ENCODE results near the gene ATRNL1. TPM values are rescaled to one million over a fixed set of nuclear protein-coding genes. Genes with fewer than 3 reads are reported as not detected.

Gene ATRNL1
- total RNA-seq, 4 donors from 2014 or later: 0.34 to 1.1 (median 0.55) TPM

GRCh38 chr10:115107830-115108229, 14.7 kb downstream of the ATRNL1 start:
- H3K4me3 ChIP-seq (ENCODE audit: low read depth, poor library complexity, severe bottlenecking): no peak overlapping the region
- WGBS, 2 donors: 87 to 90% methylated on average over 3 of the region's 3 CpGs
- no peak for DNase-seq (ENCODE audit: low spot score in 2 of 2)
- TF ChIP-seq POLR2A (IDR thresholded peaks at IDR 0.05) (no peak), CTCF (IDR thresholded peaks at IDR 0.05) (no peak)
- intact Hi-C loops (cut with DNase I; ENCODE audit: low total_unique reads): no loop called here

GRCh38 chr10:115117301-115117700, 24.1 kb downstream of the ATRNL1 start:
- no peak for DNase-seq (ENCODE audit: low spot score in 2 of 2)
- TF ChIP-seq POLR2A (IDR thresholded peaks at IDR 0.05): no peak
- no peak for TF ChIP-seq CTCF (IDR thresholded peaks at IDR 0.05)
- intact Hi-C loops (cut with DNase I; ENCODE audit: low total_unique reads): no loop called here
- no peak overlapping the region for H3K4me3 ChIP-seq (ENCODE audit: low read depth, poor library complexity, severe bottlenecking)
- WGBS, 2 donors: 79% methylated on average over 3 of the region's 3 CpGs

- H3K4me3 ChIP-seq (ENCODE audit: low read depth, poor library complexity, severe bottlenecking): no peak overlapping the region
- no peak for DNase-seq (ENCODE audit: low spot score in 2 of 2)
- TF ChIP-seq POLR2A (IDR thresholded peaks at IDR 0.05) (no peak), CTCF (IDR thresholded peaks at IDR 0.05) (no peak)
- 40 to 46% methylated on average over 1 of the region's 1 CpG for WGBS, 2 donors
- intact Hi-C loops (cut with DNase I; ENCODE audit: low total_unique reads): no loop called here
Measured at GRCh38 chr10:115118346-115118745, 25.2 kb downstream of the ATRNL1 start.

GRCh38 chr10:115125505-115125904, 32.3 kb downstream of the ATRNL1 start:
- intact Hi-C loops (cut with DNase I; ENCODE audit: low total_unique reads): loop anchor here (10.0 kb wide), 1 partner anchor 251 kb away; no protein-coding TSS in a partner anchor
- no peak overlapping the region for H3K4me3 ChIP-seq (ENCODE audit: low read depth, poor library complexity, severe bottlenecking)
- WGBS, 2 donors: 83 to 84% methylated on average over 4 of the region's 4 CpGs
- TF ChIP-seq CTCF (IDR thresholded peaks at IDR 0.05): no peak
- DNase-seq (ENCODE audit: low spot score in 2 of 2): no peak

GRCh38 chr10:115129752-115130151, 36.6 kb downstream of the ATRNL1 start:
- no peak for DNase-seq (ENCODE audit: low spot score in 2 of 2)
- no peak overlapping the region for H3K4me3 ChIP-seq (ENCODE audit: low read depth, poor library complexity, severe bottlenecking)
- no peak for TF ChIP-seq POLR2A (IDR thresholded peaks at IDR 0.05)
- TF ChIP-seq CTCF (IDR thresholded peaks at IDR 0.05): no peak
- intact Hi-C loops (cut with DNase I; ENCODE audit: low total_unique reads): loop anchor here (10.0 kb wide), 1 partner anchor 255 kb away; no protein-coding TSS in a partner anchor

GRCh38 chr10:115136616-115137015, 43.5 kb downstream of the ATRNL1 start:
- no peak for DNase-seq (ENCODE audit: low spot score in 2 of 2)
- no peak for TF ChIP-seq POLR2A (IDR thresholded peaks at IDR 0.05)
- no peak for TF ChIP-seq CTCF (IDR thresholded peaks at IDR 0.05)

More at GRCh38 chr10:115136616-115137015, 43.5 kb downstream of the ATRNL1 start:
- intact Hi-C loops (cut with DNase I; ENCODE audit: low total_unique reads): no loop called here
- no peak overlapping the region for H3K4me3 ChIP-seq (ENCODE audit: low read depth, poor library complexity, severe bottlenecking)
